GM18517 (cell line): ENCODE results near the gene ATG2B.
A peak's percentile ranks its signal among the peaks of the same experiment; 100 is the strongest.

Experiments used
- ATAC-seq: cut with Tn5 transposase; IDR thresholded peaks from one replicate; pipeline ENCODE4 v1.9.1; 2021; ENCODE audit warnings: mild to moderate bottlenecking, moderate library complexity; ENCODE audit not compliant: unreplicated experiment

ATG2B gene, protein sequence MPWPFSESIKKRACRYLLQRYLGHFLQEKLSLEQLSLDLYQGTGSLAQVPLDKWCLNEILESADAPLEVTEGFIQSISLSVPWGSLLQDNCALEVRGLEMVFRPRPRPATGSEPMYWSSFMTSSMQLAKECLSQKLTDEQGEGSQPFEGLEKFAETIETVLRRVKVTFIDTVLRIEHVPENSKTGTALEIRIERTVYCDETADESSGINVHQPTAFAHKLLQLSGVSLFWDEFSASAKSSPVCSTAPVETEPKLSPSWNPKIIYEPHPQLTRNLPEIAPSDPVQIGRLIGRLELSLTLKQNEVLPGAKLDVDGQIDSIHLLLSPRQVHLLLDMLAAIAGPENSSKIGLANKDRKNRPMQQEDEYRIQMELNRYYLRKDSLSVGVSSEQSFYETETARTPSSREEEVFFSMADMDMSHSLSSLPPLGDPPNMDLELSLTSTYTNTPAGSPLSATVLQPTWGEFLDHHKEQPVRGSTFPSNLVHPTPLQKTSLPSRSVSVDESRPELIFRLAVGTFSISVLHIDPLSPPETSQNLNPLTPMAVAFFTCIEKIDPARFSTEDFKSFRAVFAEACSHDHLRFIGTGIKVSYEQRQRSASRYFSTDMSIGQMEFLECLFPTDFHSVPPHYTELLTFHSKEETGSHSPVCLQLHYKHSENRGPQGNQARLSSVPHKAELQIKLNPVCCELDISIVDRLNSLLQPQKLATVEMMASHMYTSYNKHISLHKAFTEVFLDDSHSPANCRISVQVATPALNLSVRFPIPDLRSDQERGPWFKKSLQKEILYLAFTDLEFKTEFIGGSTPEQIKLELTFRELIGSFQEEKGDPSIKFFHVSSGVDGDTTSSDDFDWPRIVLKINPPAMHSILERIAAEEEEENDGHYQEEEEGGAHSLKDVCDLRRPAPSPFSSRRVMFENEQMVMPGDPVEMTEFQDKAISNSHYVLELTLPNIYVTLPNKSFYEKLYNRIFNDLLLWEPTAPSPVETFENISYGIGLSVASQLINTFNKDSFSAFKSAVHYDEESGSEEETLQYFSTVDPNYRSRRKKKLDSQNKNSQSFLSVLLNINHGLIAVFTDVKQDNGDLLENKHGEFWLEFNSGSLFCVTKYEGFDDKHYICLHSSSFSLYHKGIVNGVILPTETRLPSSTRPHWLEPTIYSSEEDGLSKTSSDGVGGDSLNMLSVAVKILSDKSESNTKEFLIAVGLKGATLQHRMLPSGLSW (N-terminal part only)

DNA sequence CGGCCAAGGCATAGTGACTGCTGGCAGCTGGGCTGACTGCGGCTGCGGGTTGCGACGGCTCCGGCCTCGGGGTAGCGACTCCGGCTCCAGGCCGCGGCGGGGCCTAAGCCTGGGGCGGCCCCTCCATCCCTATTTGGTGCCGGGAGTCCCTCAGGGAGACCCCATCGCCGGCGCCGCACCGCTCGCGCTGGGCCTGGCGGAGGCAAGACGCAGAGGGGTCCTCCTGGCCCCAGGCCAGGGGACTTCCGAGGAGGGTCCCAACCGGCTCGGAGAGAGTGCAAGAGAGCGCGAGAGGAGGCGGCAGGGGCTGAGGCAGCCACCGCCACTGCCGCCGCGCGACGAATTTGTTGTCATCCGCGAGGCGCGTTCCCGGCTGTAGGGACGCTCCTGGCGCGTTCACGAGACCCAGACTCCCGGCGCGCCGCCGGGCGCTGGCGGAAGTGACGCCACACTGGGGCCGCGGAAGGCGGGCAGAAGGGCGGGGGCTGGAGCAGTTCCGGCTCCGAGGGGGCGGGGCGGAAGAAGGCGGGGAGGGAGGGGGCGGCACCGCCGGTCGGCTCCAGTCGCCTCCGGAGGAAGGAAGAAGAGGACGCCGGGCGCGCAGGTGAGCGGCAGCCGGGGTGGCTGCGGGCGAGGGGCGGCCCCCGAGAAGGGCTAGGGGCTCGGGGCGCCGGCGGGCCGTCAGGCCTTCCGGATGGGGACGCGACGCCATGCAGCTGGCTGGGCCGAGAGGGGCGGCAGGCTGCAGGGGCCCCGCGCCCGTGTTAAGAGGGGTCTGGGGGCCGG is at the start of gene ATG2B, which contains the start of gene GSKIP:
Gene ATG2B (minus strand): TSS at position 377 of the 786 bp plus-strand sequence. CDS start 365 bp downstream, at position 12.
Gene GSKIP (plus strand): TSS at position 562 of the 786 bp plus-strand sequence. CDS start 18,722 bp downstream, outside the sequence.
- ATAC-seq = peak; percentile 54

DNA sequence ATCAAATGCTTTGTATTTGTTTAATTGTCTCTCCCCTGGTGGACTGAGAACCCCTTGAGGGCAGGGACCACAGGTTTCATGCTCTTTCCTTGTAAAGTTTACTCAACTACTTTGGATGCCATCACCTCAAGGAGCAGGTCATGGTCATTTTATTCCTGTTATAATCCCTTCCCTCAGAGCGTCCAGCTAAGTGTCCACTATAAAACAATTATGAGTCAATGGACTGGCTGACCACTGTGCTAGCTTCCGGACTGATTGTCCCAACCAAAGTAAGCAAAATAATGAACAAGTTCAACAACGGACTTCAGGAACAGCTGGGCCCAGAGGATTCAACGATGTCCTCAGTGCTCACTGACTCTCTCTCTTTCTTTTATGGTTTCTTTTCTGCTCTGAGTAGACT is 47.0 kb upstream of the ATG2B start:
- no peak for ATAC-seq

DNA sequence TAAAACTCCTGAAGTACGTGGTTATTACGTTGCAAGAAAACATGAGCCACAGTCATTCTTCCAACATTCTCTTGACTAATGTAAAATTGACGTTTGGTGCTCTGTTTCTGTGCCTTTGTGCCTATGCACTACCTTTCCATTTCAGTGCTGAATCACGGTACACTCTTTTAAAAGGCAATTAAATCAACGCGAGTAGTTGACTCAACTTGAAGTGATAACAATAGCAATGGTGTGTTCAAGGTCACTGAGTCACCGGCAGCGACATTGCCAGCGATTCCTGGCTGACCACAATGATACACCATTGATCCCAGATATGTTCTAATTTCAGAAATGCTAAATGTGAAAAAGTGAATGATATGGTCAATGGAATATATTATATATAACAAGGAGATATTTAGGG is 46.6 kb upstream of the ATG2B start:
- ATAC-seq = no peak

DNA sequence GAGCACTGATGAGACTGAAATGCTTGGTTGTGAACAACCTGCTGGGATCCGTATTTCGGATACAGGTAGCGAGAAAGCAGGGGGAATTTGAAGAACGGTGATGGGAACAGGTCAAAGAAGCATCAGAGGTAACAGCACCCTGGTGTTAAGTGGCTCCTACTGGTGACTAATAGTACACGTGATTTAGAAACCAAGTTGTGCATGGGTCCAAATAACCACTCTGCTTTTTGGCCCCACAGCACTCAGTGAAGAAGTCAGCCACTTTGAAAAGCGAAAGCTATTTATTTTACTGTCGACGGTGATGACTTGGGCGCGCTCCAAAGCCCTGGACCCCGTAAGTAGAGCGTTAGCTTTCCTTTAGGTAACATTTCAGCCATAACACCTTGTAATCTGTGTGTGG is 45.5 kb upstream of the ATG2B start:
- ATAC-seq = no peak

DNA sequence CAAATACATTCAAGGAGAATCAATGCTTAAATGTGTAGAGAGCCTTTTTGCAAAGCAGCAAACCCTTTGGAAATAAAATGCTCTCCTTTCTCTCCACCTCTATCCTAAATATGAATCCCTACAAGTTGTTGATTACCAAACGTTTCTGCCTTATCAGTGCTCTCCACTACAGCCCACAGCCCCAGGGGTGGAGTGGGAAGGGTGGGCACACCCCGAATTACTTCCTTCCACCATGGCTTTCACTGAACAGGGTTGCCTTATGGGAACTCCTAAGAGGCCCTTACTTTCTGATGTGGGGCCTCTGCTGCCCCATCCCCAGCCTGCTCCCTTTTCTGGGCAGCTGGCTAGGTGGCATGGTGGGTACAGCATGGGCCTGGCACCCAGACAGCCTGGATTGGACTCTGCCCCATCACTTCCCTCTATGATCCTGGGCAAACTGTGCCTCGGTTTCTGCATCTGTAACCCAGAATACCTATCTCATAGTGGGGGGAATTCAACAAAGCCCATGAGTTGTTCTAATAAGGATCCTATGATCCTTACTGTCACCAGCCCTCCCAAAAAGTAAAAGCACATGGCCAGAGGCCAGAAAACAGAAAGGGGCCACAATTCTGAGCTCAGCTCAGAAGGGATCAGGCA is 44.9 kb upstream of the ATG2B start:
- ATAC-seq = no peak

DNA sequence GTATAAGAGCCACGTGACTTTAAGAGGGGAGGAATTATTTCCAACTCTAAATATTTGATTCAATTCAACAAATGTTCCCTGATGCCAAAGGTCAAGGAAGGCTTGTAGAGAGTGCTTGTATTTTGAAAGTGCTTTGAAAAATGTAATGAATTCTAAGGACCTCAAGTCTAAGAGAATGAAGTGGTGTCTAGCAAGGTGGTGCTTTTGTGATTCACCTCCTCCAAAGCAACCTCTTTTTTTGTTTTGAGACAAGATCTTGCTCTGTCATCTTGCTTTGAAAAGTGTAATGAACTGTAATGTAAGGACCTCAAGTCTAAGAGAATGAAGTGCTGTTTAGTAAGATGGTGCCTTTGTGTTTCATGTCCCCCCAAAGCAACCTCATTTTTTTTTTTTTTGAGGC is 42.5 kb upstream of the ATG2B start:
- ATAC-seq = no peak

DNA sequence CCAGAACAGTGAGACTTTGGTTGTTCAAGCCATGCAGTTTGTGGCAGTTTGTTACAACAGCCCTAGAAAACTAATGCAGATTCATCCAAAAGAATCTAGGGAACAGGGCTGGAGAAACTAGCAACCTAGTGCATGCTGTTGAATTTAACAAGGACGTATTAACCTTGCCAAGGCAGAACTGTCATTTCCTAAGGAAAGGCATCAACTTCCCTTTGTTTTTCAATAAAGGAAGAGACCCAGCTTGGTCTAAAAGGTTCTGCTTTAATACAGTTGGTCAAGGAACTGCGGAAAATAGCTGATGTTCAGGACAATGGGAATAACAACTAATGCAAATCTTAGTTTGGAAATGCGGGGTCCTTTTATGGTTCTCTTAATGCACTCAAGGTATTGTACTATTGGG is 40.3 kb upstream of the ATG2B start:
- ATAC-seq = no peak

DNA sequence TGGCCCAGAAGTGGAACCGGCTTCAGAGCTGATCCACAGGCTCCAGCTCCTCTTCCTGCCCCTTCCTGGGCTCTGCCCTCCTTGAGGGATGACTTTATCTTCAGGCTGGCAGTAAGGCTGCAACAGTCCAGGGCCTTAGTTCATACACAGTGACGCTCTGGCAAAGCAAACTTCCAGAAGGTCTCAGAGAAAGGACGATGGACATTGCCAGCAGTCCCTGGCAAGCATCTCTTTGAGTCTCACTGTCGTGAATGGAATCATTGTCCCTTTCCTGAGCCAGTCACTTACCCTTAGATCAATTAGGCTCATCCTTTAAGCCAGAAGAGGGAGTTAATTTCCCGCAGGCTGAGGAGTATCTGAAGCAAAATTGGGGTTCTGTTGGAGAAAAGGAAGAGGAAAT is 37.4 kb upstream of the ATG2B start:
- ATAC-seq = no peak

DNA sequence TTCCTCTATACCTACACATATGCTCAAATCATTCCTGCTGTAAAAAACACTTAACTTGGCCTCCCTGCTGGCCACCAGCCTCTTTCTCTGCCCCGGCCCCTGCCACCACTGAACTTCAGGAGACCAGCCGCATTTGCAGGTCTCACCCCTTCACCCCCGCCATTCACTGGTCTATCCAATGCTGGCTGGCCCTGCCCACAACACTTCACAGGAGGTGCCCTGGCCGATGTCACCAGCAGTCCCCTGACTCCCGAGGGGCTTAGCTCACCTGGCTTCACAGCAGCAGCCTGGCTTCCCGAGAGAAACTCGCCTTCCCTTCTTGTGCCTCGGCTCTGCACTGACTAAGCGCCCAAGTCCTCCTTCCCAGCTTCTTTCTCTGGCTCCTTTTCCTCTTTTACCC is 36.3 kb upstream of the ATG2B start:
- ATAC-seq = no peak

DNA sequence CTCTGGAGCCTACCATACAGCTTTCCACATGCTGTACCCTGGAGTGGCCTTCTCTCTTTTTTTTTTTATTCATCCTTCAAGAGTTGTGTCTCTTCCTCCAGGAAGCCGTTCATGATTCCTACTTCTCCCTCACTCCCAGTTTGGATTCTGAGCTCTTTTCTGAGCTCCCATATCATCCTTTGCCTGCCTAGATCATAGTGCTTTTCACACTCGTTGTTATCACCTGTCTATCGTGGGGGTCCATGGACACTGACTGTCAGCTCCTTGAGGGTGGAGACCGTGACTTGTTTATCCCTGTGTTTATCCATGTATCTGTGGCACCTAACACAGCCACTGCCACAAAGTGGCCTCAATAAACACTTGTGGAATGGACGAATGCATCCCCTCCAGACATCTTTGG is 35.8 kb upstream of the ATG2B start:
- ATAC-seq = no peak

DNA sequence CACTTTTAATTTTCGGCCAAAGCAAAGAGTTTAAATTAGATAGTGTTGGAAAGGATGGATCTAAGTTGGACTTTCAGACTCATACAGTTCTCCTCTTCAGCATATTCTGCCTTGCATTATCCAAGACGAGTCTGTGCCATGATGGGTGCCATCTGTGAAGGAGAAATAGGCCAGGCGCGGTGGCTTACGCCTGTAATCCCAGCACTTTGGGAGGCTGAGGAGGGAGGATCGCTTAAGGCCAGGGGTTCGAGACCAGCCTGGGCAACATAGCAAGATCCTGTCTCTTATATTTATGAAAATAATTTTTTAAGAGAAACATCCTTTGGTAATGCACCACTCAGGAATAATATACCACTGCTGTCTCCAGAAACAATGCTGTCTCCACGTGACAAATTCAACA is 35.3 kb upstream of the ATG2B start:
- ATAC-seq = no peak

DNA sequence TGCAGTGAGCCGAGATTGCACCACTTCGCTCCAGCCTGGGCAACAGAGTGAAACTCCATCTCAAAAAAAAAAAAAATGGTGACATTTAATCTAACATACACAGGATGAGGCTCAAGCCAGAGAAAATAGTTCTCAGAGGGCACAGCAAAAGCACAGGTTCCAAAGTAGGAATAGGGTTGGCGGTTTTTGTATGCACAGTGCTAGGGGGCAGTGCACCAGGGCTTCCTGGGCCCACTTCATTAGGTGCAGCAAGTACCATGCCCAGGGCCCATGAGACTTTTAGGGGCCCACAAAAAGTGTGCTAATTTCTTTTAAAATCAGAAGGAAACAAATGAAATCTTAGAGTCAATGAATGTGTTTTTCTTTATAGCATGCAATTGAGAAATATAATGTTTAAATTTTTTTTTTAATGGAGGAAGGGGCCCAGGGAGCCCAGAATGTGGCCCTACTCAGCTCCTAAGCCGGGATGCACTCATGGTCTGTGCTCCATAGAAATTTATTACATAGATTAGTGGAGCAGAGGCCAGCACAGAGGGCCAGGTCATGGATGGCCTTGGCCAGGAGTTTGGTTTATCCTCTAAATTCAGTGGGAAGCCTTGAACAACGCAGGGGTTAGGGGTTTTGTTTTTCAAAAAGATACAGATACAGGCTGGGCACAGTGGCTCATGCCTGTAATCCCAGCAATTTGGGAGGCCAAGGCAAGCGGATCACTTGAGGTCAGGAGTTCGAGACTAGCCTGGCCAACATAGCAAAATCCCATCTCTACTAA is 31.1 kb upstream of the ATG2B start:
- ATAC-seq = no peak

DNA sequence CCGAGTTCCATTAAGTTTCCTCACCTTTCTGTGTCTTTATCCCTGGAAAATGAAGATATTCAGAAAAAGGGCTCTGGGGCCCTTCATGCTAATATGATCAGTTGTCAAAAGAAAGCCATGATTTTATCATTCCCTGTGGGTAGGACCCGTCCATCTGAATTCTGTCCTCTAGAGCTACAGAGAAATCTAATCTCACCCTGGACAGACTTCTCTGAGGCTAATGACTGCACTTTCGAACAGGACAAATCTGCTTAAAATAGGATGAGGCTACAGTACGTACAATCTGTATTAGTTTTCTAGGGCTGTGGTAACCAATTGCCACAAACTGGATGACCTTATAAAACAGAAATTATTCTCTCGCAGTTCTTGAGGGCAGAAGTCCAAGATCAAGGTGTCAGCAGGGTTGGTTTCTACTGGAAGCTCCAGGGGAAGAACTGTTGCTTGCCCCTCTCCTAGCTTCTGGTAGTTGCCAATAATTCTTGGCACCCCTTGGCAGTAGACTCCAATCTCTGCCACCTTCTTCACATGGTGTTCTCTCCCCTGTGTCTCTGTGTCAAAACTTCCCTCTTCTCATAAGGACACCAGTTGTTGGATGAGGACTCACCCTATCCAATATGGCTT is 30.0 kb upstream of the ATG2B start:
- ATAC-seq = no peak

DNA sequence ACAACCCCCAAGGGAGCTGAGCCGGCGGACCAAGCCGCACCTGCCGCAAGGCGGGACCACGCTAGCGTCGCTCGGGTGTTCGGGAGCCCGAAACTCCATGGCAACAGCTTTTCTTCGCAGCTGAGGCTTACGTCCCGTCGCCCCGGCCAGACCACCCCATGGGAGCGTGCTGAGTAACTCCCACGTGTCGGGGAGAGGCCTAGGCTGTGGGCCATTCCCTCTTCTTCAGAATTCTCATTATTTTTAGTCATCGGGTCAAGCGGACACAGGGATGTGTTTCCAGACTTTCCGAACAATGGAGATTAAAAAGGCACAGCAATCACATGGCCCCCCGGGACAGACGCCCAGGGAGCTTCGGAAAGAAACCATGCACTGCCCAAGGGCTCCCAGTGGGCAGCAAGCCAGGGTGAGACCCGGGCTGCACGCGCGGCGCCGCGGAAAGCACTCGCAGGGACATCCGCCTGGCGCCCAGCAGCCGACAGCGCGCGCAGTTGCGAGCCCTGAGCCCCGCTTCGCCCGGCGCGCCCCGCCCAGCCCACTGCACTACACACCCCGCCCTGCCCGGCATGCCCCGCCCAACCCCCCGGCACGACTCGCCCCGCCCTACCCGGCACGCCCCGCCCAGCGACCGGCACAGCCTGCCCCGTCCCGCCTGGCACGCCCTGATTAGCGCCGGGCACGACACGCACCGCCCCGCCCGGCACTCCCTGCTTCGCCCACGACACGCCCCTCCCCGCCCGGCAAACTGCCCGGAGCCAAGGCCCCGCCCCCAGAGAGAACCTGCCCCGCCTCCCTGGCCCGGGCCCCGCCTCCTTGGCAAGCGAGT is 28.4 kb upstream of the ATG2B start:
- ATAC-seq = peak; percentile 67

DNA sequence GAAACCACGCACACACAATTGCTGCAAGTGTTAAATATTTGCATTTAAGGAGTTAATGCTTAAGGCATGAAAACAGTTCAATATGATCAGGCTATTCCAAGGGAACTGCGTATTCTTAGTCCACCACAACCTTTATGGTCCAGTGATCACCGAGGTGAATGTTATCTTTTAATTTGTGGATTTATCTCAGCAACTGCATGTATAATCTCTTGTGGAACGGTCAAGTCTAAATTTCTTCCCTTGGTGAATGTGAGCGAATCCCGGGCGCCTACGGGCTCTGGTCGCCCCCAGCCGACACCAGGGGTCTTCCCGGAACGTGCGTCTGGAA is 27.8 kb upstream of the ATG2B start:
- no peak for ATAC-seq

DNA sequence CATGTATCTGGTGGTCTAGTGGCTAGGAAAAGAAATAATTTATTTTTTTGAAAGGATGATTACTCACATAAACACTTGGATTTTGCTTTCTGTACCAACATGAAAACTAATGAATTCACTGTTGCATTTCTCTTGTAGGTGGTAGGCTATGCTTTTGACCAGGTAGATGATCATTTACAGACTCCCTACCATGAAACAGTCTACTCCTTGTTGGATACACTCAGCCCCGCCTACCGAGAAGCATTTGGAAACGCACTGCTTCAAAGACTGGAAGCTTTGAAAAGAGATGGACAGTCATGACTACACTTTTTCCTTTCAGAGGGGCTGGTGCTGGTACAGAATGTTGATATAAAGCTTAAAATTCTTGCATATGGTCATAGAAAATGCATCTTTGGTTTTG is 22.2 kb upstream of the ATG2B start:
- no peak for ATAC-seq

DNA sequence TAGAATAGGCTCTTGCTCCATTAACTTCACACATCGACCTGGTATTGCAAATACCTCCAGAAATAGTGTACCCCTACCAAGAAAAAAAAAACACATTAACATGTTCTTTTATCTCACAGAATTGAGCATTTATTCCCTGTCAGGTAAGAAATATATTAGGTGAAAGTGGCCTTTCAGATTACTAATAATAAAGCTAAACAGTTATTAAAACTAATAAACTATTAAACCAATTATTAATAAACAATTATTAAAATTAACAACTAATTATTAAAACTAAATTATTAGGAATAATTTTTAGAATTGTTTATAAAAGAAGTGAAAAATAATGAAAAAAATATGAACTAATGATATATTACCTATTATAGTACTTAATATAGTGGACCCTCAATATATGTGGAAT is 21.6 kb upstream of the ATG2B start:
- ATAC-seq = no peak

DNA sequence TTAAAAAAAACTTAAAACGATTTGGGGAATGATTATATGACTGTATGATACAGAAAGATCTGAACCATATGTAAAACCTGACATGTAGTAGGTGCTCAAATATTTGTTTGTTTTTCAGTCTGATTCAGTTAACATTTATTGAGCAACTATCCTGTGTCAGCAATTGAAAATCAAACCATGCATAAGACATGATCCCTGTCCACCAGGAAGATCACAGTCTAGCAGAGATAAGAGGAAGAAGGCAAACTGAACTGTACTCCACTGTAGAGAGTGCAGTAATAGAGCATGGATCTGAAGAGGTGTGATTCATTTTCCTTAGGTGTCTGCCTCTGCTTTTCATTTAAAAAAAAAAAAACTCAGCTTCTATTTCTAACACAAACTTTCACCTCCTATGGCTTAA is 20.9 kb upstream of the ATG2B start:
- ATAC-seq = no peak
